Endodermal cell (in vitro differentiated cells): ENCODE results near the gene MFN2. TPM values are rescaled to one million over a fixed set of nuclear protein-coding genes. Genes with fewer than 3 reads are reported as not detected.
A peak's percentile ranks its signal among the peaks of the same experiment; 100 is the strongest.

Experiments
- DNase-seq: peaks from one replicate; pipeline ENCODE4 v3.0.0-alpha.2; 2017
- H3K27ac ChIP-seq: 2 replicates; pipeline ENCODE4 v1.5.1; 2013; ENCODE audit warnings: mild to moderate bottlenecking, low read depth, low read length, moderate library complexity
- H3K27me3 ChIP-seq: 2 replicates; pipeline ENCODE4 v1.6.1; 2013; ENCODE audit warnings: mild to moderate bottlenecking, low read length, moderate library complexity; ENCODE audit not compliant: insufficient read depth, control insufficient read depth, poor library complexity, severe bottlenecking
- H3K36me3 ChIP-seq: 2 replicates; pipeline ENCODE4 v1.7.0; 2013; ENCODE audit warnings: mild to moderate bottlenecking, low read length, moderate library complexity; ENCODE audit not compliant: control insufficient read depth, insufficient read depth
- H3K4me1 ChIP-seq: one replicate; pipeline ENCODE4 v1.7.0; 2013; ENCODE audit warnings: low read length; ENCODE audit not compliant: control insufficient read depth, insufficient read depth
- H3K4me3 ChIP-seq: 2 replicates; pipeline ENCODE4 v1.5.1; 2013; ENCODE audit warnings: mild to moderate bottlenecking, low read length, moderate library complexity
- H3K9ac ChIP-seq: 2 replicates; pipeline ENCODE4 v1.6.1; 2013; ENCODE audit warnings: mild to moderate bottlenecking, low read length, moderate library complexity; ENCODE audit not compliant: poor library complexity, severe bottlenecking; ENCODE audit errors: extremely low read depth
- H3K9me3 ChIP-seq: 2 replicates; pipeline ENCODE4 v1.6.1; 2013; ENCODE audit warnings: mild to moderate bottlenecking, low read length, moderate library complexity; ENCODE audit not compliant: control insufficient read depth
- H3K27ac Mint-ChIP-seq: 2 replicates; pipeline ENCODE4 v1.8.0; 2020; ENCODE audit warnings: mixed read lengths
- H3K27me3 Mint-ChIP-seq: 2 replicates; pipeline ENCODE4 v1.8.0; 2021; ENCODE audit warnings: mild to moderate bottlenecking, mixed read lengths; ENCODE audit not compliant: insufficient read depth
- H3K36me3 Mint-ChIP-seq: 2 replicates; pipeline ENCODE4 v1.8.0; 2020; ENCODE audit warnings: low read depth, mixed read lengths
- H3K4me1 Mint-ChIP-seq: 2 replicates; pipeline ENCODE4 v1.8.0; 2020; ENCODE audit warnings: mixed read lengths
- H3K4me3 Mint-ChIP-seq: 2 replicates; pipeline ENCODE4 v1.8.0; 2020; ENCODE audit warnings: mild to moderate bottlenecking, moderate library complexity, mixed read lengths
- H3K9me3 Mint-ChIP-seq: 2 replicates; pipeline ENCODE4 v1.8.0; 2020; ENCODE audit warnings: mild to moderate bottlenecking, mixed read lengths
- WGBS, 2 experiments: methylation state at CpG; one replicate each; pipeline versions ENCODE4 v1.1.5 to v1.1.7; 2013; ENCODE audit warnings: missing lambda C conversion rate in 2 of 2, mixed read lengths in 1 of 2; ENCODE audit not compliant: insufficient coverage in 1 of 2, insufficient read length in 1 of 2; 5-methylcytosine and 5-hydroxymethylcytosine counted together
- total RNA-seq, 2 donors: library from RNA; stranded (reverse); fragmentation: NEBNext Ultra II Directional in 1 of 2; extraction: Animal tissue kit (Norgen Biotek cat#: 25700) in 1 of 2; gene quantifications; 2 replicates in 1 of 2; 3 replicates in 1 of 2; pipeline ENCODE4 v1.2.1, GENCODE V29; 2021
- TF ChIP-seq, protein P1 (sequence below): fragments of 200-600 bp; sonication (generic); conservative IDR thresholded peaks from 2 replicates; pipeline ENCODE4 v1.5.0; 2021; ENCODE audit warnings: antibody characterized with exemption, mild to moderate bottlenecking

The MFN2 gene
- total RNA-seq, 2 donors from 2014 or later, result 41.7 to 56.3 TPM

DNA sequence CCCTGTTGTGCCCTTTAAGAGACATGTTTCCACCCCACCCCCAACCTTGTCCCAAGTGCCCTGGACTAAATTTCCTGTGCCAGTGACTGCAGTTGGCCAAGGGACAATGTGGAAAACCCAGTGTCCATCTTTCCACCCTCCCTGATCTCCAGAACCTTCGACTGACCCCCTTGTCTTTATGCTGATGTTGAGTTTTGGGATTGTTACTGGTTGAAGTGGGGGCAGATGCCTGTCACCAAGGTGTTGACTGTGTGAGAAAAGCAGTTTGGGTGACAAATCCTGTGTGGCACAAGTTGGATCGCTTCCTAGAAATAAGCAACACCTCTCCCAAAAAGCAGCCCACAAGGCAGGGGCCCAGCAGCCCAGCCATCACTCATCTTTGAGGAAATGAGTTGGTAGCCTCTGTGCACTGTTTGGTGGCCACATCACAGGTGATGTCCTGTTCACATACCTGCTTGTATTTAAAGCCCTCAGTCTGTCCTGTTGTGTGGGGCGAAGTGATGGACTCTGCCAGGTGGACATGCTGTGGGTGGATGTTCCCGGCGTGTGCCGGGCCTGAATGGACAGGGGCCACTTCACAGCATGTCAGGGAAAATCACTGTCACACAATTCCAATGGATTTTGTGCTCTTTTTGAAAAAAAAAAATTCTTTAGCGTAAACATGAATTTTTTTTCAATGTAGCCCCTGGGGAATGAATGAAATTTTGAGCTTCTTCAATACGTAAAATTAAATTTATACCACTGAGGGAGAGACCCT lies 32.5 kb downstream of the MFN2 start:
- WGBS, 2 experiments, result 95 to 97% methylated on average over 2 to 8 of the region's 8 CpGs
- no peaks in the 10 kb centered on the region for H3K4me1 ChIP-seq
- H3K36me3 ChIP-seq, result peaks cover 42% of the 10 kb centered on the region
- H3K4me3 Mint-ChIP-seq, result no peak overlapping the region
- peaks cover under 1% of the 10 kb centered on the region for H3K4me1 Mint-ChIP-seq
- no peak overlapping the region for H3K27ac Mint-ChIP-seq
- H3K9me3 ChIP-seq, result no peaks in the 10 kb centered on the region
- peaks cover 15% of the 10 kb centered on the region for H3K9me3 Mint-ChIP-seq
- no peak overlapping the region for H3K9ac ChIP-seq
- TF ChIP-seq, protein P1, sequence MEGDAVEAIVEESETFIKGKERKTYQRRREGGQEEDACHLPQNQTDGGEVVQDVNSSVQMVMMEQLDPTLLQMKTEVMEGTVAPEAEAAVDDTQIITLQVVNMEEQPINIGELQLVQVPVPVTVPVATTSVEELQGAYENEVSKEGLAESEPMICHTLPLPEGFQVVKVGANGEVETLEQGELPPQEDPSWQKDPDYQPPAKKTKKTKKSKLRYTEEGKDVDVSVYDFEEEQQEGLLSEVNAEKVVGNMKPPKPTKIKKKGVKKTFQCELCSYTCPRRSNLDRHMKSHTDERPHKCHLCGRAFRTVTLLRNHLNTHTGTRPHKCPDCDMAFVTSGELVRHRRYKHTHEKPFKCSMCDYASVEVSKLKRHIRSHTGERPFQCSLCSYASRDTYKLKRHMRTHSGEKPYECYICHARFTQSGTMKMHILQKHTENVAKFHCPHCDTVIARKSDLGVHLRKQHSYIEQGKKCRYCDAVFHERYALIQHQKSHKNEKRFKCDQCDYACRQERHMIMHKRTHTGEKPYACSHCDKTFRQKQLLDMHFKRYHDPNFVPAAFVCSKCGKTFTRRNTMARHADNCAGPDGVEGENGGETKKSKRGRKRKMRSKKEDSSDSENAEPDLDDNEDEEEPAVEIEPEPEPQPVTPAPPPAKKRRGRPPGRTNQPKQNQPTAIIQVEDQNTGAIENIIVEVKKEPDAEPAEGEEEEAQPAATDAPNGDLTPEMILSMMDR, result no peak
- no peaks in the 10 kb centered on the region for H3K27me3 Mint-ChIP-seq
- H3K27ac ChIP-seq, result no peak overlapping the region
- H3K36me3 Mint-ChIP-seq, result peaks cover 59% of the 10 kb centered on the region
- no peaks in the 10 kb centered on the region for H3K27me3 ChIP-seq
- no peak for DNase-seq
- no peak overlapping the region for H3K4me3 ChIP-seq

GRCh38 chr1:12014141-12014991 lies 34.1 kb downstream of the MFN2 start:
- TF ChIP-seq, protein P1, result peak; percentile 67
- Mint-ChIP-seq H3K27me3 (no peaks in the 10 kb centered on the region), H3K9me3 (peaks cover 4% of the 10 kb centered on the region), H3K27ac (peak overlapping the region; percentile 56), H3K4me1 (no peaks in the 10 kb centered on the region), H3K36me3 (peaks cover 46% of the 10 kb centered on the region), H3K4me3 (no peak overlapping the region)
- DNase-seq, result peak; percentile 76
- Histone ChIP-seq H3K27ac (no peak overlapping the region), H3K9me3 (no peaks in the 10 kb centered on the region), H3K36me3 (peaks cover 34% of the 10 kb centered on the region), H3K27me3 (no peaks in the 10 kb centered on the region), H3K4me3 (no peak overlapping the region), H3K4me1 (no peaks in the 10 kb centered on the region), H3K9ac (no peak overlapping the region)
- WGBS, 2 experiments, result 92 to 97% methylated on average over 12 to 16 of the region's 16 CpGs

- Histone ChIP-seq H3K9ac (no peak overlapping the region), H3K9me3 (no peaks in the 10 kb centered on the region), H3K27me3 (no peaks in the 10 kb centered on the region), H3K27ac (no peak overlapping the region), H3K36me3 (peaks cover 27% of the 10 kb centered on the region), H3K4me3 (no peak overlapping the region), H3K4me1 (no peaks in the 10 kb centered on the region)
- TF ChIP-seq, protein P1, result no peak
- H3K27me3 Mint-ChIP-seq, result no peaks in the 10 kb centered on the region
- no peaks in the 10 kb centered on the region for H3K4me1 Mint-ChIP-seq
- H3K4me3 Mint-ChIP-seq, result no peak overlapping the region
- peak overlapping the region; percentile 56 for H3K27ac Mint-ChIP-seq
- no peaks in the 10 kb centered on the region for H3K9me3 Mint-ChIP-seq
- no peak for DNase-seq
- peaks cover 39% of the 10 kb centered on the region for H3K36me3 Mint-ChIP-seq
- WGBS, 2 experiments, result 94 to 97% methylated on average over 3 to 10 of the region's 10 CpGs
These were observed 34.8 kb downstream of the MFN2 start for GRCh38 chr1:12015001-12015491.
